ENCODE results near the gene GNRHR. TPM values are rescaled to one million over a fixed set of nuclear protein-coding genes. Genes with fewer than 3 reads are reported as not detected.
A peak's percentile ranks its signal among the peaks of the same experiment; 100 is the strongest.

Gene GNRHR
- total and polyA plus RNA-seq, 2 donors (not counting 1 experiment from before 2014, with no cell fraction given), result not detected

DNA sequence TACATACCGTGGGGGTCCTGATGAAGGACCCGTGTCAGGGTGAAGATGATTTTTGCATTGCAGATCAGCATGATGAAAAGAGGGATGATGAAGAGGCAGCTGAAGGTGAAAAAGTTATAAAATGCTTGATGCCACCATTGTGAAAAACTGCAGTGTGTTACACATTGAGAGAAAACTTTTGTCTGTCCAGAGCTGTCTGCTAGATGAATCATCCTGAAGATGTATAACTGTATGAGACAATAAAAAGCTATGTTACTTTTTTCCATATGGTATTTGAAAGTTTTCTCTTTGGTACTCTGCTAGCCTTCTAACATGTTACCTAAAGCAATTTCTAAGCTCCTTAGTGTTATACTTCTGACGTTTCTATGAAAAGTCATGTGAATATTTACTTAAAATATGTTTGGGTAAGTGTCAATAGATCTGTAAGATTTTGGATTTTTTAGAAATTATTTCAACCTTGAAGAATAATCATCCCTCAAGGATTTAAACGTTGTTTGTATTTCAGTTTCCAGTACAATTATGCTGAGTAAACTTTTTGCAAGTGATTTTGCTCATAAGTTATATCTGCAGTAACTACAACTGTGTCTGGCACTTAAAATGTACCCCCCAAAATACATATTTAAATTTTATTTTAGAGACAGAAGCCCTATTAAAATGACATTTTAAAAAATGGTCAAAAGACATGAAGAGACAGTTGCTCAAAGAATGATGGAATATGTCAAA lies 9.5 kb downstream of the GNRHR start:
- H3K27ac ChIP-seq (ENCODE audit: insufficient read depth, low read length), result no peak overlapping the region
- no peak overlapping the region for H2AFZ ChIP-seq (ENCODE audit: low read length)
- TF ChIP-seq, protein P1, sequence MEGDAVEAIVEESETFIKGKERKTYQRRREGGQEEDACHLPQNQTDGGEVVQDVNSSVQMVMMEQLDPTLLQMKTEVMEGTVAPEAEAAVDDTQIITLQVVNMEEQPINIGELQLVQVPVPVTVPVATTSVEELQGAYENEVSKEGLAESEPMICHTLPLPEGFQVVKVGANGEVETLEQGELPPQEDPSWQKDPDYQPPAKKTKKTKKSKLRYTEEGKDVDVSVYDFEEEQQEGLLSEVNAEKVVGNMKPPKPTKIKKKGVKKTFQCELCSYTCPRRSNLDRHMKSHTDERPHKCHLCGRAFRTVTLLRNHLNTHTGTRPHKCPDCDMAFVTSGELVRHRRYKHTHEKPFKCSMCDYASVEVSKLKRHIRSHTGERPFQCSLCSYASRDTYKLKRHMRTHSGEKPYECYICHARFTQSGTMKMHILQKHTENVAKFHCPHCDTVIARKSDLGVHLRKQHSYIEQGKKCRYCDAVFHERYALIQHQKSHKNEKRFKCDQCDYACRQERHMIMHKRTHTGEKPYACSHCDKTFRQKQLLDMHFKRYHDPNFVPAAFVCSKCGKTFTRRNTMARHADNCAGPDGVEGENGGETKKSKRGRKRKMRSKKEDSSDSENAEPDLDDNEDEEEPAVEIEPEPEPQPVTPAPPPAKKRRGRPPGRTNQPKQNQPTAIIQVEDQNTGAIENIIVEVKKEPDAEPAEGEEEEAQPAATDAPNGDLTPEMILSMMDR (conservative IDR thresholded peaks at IDR 0.05 in 1 of 2, IDR thresholded peaks at IDR 0.05 in 1 of 2; ENCODE audit: low read depth in 1 of 2, low read length in 2 of 2), result no peak
- no peak for TF ChIP-seq EZH2 (IDR thresholded peaks at IDR 0.05; ENCODE audit: low read length, missing control alignments)
- H3K79me2 ChIP-seq (ENCODE audit: control insufficient read depth, insufficient read depth, low read length), result no peaks in the 10 kb centered on the region
- DNase-seq (ENCODE audit: low read depth in 2 of 2), result peak in 1 of 2 donors; percentile 55
- no peaks in the 10 kb centered on the region for H3K4me1 ChIP-seq (ENCODE audit: control insufficient read depth, extremely low read depth, insufficient read depth, low read length)
- H3K9ac ChIP-seq (ENCODE audit: insufficient read depth, low read length), result no peak overlapping the region
- H3K36me3 ChIP-seq (ENCODE audit: control insufficient read depth, insufficient read depth, low read length), result no peaks in the 10 kb centered on the region
- H3K4me2 ChIP-seq (ENCODE audit: extremely low read depth, insufficient read depth, low read length), result no peak overlapping the region
- no peaks in the 10 kb centered on the region for H3K27me3 ChIP-seq (ENCODE audit: control insufficient read depth, insufficient read depth, low read length)
- no peak overlapping the region for H3K4me3 ChIP-seq (replicated peaks in 1 of 4; ENCODE audit: control extremely low read depth in 1 of 4, insufficient read depth in 1 of 4, low read depth in 3 of 4, low read length in 4 of 4)
- no peaks in the 10 kb centered on the region for H4K20me1 ChIP-seq (ENCODE audit: control insufficient read depth, extremely low read depth, insufficient read depth, low read length)
- no peaks in the 10 kb centered on the region for H3K9me3 ChIP-seq (ENCODE audit: control insufficient read depth, insufficient read depth, low read depth, low read length)

DNA sequence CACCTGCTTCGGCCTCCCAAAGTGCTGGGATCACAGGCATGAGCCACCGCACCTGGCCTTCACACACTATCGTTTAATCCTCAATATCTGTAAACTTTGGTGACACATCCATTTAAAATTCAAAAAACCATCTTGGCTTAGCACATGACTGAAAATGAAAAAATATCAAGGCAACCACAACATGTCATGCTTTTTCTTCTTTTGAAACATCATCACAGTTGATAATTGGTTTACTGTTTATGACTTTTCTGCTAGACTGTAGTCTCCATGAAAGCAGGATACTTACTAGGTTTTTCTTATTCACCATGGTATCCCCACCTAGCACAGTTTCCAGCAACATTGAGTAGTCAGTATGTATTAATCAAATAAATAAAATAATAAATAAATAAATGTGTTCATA lies 11.0 kb downstream of the GNRHR start:
- no peak overlapping the region for H3K9ac ChIP-seq (ENCODE audit: insufficient read depth, low read length)
- H4K20me1 ChIP-seq (ENCODE audit: control insufficient read depth, extremely low read depth, insufficient read depth, low read length), result no peaks in the 10 kb centered on the region
- no peak overlapping the region for H3K4me2 ChIP-seq (ENCODE audit: extremely low read depth, insufficient read depth, low read length)
- H3K36me3 ChIP-seq (ENCODE audit: control insufficient read depth, insufficient read depth, low read length), result no peaks in the 10 kb centered on the region
- no peaks in the 10 kb centered on the region for H3K4me1 ChIP-seq (ENCODE audit: control insufficient read depth, extremely low read depth, insufficient read depth, low read length)
- no peak overlapping the region for H3K4me3 ChIP-seq (replicated peaks in 1 of 4; ENCODE audit: control extremely low read depth in 1 of 4, insufficient read depth in 1 of 4, low read depth in 3 of 4, low read length in 4 of 4)
- H3K27me3 ChIP-seq (ENCODE audit: control insufficient read depth, insufficient read depth, low read length), result no peaks in the 10 kb centered on the region
- no peaks in the 10 kb centered on the region for H3K79me2 ChIP-seq (ENCODE audit: control insufficient read depth, insufficient read depth, low read length)
- H3K9me3 ChIP-seq (ENCODE audit: control insufficient read depth, insufficient read depth, low read depth, low read length), result no peaks in the 10 kb centered on the region
- H3K27ac ChIP-seq (ENCODE audit: insufficient read depth, low read length), result no peak overlapping the region
- no peak for DNase-seq (ENCODE audit: low read depth in 2 of 2)
- no peak overlapping the region for H2AFZ ChIP-seq (ENCODE audit: low read length)
- TF ChIP-seq, protein P1 (conservative IDR thresholded peaks at IDR 0.05 in 1 of 2, IDR thresholded peaks at IDR 0.05 in 1 of 2; ENCODE audit: low read depth in 1 of 2, low read length in 2 of 2), result no peak
- TF ChIP-seq EZH2 (IDR thresholded peaks at IDR 0.05; ENCODE audit: low read length, missing control alignments), result no peak

DNA sequence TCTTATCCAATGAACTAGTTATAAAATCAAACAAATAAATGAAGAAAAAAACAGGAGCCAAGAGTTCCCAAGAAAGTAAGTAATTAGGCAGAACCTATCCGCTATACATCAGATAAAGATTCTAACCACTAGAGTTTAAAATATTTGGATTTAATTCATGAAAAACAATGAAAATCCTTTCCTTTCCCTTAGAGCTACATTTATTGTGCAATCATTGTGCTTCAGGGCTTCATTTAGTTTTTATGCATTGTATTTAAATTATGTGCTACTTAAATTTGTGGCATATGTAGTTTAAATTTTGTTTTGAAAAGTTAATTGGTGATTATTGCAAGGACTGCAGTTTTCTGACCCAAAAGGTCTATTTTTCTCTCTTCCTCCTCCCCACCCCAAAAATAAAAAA lies 17.9 kb downstream of the GNRHR start:
- Histone ChIP-seq H3K9me3 (ENCODE audit: control insufficient read depth, insufficient read depth, low read depth, low read length) (no peaks in the 10 kb centered on the region), H3K9ac (ENCODE audit: insufficient read depth, low read length) (no peak overlapping the region), H2AFZ (ENCODE audit: low read length) (no peak overlapping the region), H3K36me3 (ENCODE audit: control insufficient read depth, insufficient read depth, low read length) (no peaks in the 10 kb centered on the region), H3K4me3 (replicated peaks in 1 of 4; ENCODE audit: control extremely low read depth in 1 of 4, insufficient read depth in 1 of 4, low read depth in 3 of 4, low read length in 4 of 4) (no peak overlapping the region), H3K79me2 (ENCODE audit: control insufficient read depth, insufficient read depth, low read length) (no peaks in the 10 kb centered on the region), H3K27me3 (ENCODE audit: control insufficient read depth, insufficient read depth, low read length) (no peaks in the 10 kb centered on the region), H4K20me1 (ENCODE audit: control insufficient read depth, extremely low read depth, insufficient read depth, low read length) (no peaks in the 10 kb centered on the region), H3K27ac (ENCODE audit: insufficient read depth, low read length) (no peak overlapping the region), H3K4me1 (ENCODE audit: control insufficient read depth, extremely low read depth, insufficient read depth, low read length) (no peaks in the 10 kb centered on the region), H3K4me2 (ENCODE audit: extremely low read depth, insufficient read depth, low read length) (no peak overlapping the region)
- no peak for DNase-seq (ENCODE audit: low read depth in 2 of 2)
- TF ChIP-seq, protein P1 (conservative IDR thresholded peaks at IDR 0.05 in 1 of 2, IDR thresholded peaks at IDR 0.05 in 1 of 2; ENCODE audit: low read depth in 1 of 2, low read length in 2 of 2), result no peak
- no peak for TF ChIP-seq EZH2 (IDR thresholded peaks at IDR 0.05; ENCODE audit: low read length, missing control alignments)

All from fibroblast of lung (primary cell).